AML-193 (cell line): ENCODE measurements around the gene FSIP1.

Source experiments
- DNase-seq, 2 experiments: peaks; one replicate each; lab custom pipeline; 2025; lab: John Stamatoyannopoulos, UW

Gene FSIP1

GRCh38 chr15:39645138-39645975, 137.3 kb downstream of the FSIP1 start:
- no peak for DNase-seq

GRCh38 chr15:39644136-39644535, 138.5 kb downstream of the FSIP1 start:
- DNase-seq = no peak

- DNase-seq = no peak
These were observed 138.9 kb downstream of the FSIP1 start for GRCh38 chr15:39643727-39644126.

- no peak for DNase-seq
These were observed 140.5 kb downstream of the FSIP1 start for GRCh38 chr15:39642011-39642640.

- no peak for DNase-seq
These were observed 141.3 kb downstream of the FSIP1 start for GRCh38 chr15:39641191-39641889.

- DNase-seq = no peak
These were observed 142.0 kb downstream of the FSIP1 start for GRCh38 chr15:39640665-39641064.

- DNase-seq = no peak
These were observed 143.6 kb downstream of the FSIP1 start for GRCh38 chr15:39639037-39639436.

GRCh38 chr15:39638041-39638440, 144.6 kb downstream of the FSIP1 start:
- no peak for DNase-seq

- no peak for DNase-seq
These were observed 151.3 kb downstream of the FSIP1 start for GRCh38 chr15:39631357-39631756.

GRCh38 chr15:39629906-39630305, 152.7 kb downstream of the FSIP1 start:
- no peak for DNase-seq

GRCh38 chr15:39629371-39629770, 153.3 kb downstream of the FSIP1 start:
- no peak for DNase-seq

- no peak for DNase-seq
These were observed 153.9 kb downstream of the FSIP1 start for GRCh38 chr15:39628546-39629257.

- DNase-seq = no peak
These were observed 154.5 kb downstream of the FSIP1 start for GRCh38 chr15:39628144-39628508.

GRCh38 chr15:39627451-39628143, 155.0 kb downstream of the FSIP1 start:
- no peak for DNase-seq

GRCh38 chr15:39625856-39626255, 156.8 kb downstream of the FSIP1 start:
- no peak for DNase-seq

GRCh38 chr15:39625451-39625850, 157.2 kb downstream of the FSIP1 start:
- DNase-seq = no peak

GRCh38 chr15:39624806-39625205, 157.8 kb downstream of the FSIP1 start:
- peak in 1 of 2 experiments; percentile 6 for DNase-seq

- DNase-seq = no peak
These were observed 159.1 kb downstream of the FSIP1 start for GRCh38 chr15:39623529-39623931.

- DNase-seq = no peak
These were observed 159.8 kb downstream of the FSIP1 start for GRCh38 chr15:39622660-39623516.

- DNase-seq = no peak
These were observed 160.7 kb downstream of the FSIP1 start for GRCh38 chr15:39621976-39622375.

GRCh38 chr15:39621210-39621609, 161.4 kb downstream of the FSIP1 start:
- no peak for DNase-seq
